Measurements from ENCODE around the gene NXNL1.
"Not testable (repeated sequence)": the region's sequence is repeated elsewhere in the genome, so short reads cannot be mapped to it uniquely, and the experiment has no call there.

NXNL1 gene

GRCh38 chr19:17460372-17461230 is at the start of gene NXNL1:
TSS of gene NXNL1 (minus strand) at chr19:17460926. CDS start at chr19:17460869, 57 bp downstream.
- no peak for ATAC-seq

GRCh38 chr19:17508558-17508933 is 47.8 kb upstream of the NXNL1 start:
- ATAC-seq = not testable (repeated sequence)

GRCh38 chr19:17506745-17507144 is 46.0 kb upstream of the NXNL1 start:
- ATAC-seq = no peak

GRCh38 chr19:17505223-17505622 is 44.5 kb upstream of the NXNL1 start:
- no peak for ATAC-seq

- ATAC-seq = no peak
Observed at GRCh38 chr19:17504456-17504855, 43.7 kb upstream of the NXNL1 start.

GRCh38 chr19:17504030-17504429 is 43.3 kb upstream of the NXNL1 start:
- ATAC-seq = no peak

GRCh38 chr19:17503240-17503639 is 42.5 kb upstream of the NXNL1 start:
- no peak for ATAC-seq

- no peak for ATAC-seq
Observed at GRCh38 chr19:17500447-17501198, 39.9 kb upstream of the NXNL1 start.

DNA sequence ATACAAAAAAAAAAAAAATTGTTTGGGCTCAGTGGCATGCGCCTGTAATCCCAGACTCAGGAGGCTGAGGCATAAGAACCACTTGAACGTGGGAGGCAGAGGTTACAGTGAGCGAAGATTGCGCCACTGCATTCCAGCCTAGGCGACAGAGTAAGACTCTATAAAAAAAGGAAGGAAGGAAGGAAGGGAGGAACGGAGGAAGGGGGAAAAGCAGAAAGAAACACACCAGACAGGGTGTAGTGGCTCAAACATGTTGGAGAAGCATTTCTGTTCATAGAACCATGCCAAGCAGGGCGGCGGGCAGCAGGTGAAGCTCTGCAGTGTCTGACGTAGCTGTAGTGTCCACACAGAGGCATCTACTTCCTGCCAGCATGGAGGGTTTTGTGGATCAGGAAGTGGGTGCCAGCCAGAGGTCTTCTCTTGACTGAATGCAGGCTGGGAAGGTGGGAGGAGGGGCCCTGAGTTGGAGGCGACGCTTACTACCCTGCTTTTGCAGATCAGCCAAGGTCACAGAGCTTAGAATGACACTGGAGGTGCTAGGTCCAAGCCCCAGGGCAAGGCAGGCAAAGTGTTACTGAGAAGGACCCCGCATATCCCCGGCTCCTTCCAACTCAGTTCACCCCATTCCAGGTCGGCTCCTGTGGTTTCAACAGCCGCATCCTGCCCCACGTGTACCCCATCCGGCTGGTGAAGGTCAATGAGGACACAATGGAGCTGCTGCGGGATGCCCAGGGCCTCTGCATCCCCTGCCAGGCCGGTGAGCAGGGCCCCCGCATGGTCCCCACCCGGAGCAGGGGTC is 39.1 kb upstream of the NXNL1 start:
- ATAC-seq = no peak

DNA sequence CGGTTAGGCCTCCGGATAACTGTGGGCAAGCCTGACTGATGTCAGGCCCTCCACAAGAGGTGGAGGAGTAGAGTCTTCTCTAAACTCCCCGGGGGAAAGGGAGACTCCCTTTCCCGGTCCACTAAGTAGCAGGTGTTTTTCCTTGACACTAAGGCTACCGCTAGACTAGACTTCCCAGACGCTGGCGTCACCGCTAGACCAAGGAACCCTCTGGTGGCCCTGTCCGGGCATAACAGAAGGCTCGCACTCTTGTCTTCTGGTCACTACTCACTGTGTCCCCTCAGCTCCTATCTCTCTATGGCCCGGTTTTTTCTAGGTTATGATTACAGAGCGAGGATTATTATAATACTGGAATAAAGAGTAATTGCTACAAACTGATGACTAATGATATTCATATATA is 38.3 kb upstream of the NXNL1 start:
- not testable (repeated sequence) for ATAC-seq

DNA sequence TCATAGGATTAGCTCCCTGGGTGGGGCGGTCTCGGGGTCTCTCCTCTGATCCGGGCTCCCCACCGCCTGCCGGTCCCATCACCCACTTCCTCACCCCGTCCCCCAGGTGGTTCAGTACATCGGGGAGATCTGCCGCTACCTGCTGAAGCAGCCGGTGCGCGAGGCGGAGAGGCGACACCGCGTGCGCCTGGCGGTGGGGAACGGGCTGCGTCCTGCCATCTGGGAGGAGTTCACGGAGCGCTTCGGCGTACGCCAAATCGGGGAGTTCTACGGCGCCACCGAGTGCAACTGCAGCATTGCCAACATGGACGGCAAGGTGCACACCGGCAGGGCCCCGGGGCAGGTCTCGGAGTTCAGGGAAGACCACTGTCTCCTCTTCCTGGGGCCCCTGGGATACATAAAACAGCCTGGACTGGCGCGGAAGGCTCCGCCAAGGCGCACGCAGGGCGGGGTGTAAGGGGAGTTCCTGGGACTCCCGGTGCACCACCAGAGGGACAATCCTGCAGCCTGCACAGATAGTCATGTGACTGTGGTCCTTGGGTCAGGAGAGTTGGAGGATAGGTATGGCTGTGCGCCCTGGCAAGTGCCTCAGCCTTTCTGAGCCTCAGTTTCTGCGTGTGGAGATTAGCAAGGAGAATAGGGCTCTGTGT is 36.5 kb upstream of the NXNL1 start:
- ATAC-seq = no peak

DNA sequence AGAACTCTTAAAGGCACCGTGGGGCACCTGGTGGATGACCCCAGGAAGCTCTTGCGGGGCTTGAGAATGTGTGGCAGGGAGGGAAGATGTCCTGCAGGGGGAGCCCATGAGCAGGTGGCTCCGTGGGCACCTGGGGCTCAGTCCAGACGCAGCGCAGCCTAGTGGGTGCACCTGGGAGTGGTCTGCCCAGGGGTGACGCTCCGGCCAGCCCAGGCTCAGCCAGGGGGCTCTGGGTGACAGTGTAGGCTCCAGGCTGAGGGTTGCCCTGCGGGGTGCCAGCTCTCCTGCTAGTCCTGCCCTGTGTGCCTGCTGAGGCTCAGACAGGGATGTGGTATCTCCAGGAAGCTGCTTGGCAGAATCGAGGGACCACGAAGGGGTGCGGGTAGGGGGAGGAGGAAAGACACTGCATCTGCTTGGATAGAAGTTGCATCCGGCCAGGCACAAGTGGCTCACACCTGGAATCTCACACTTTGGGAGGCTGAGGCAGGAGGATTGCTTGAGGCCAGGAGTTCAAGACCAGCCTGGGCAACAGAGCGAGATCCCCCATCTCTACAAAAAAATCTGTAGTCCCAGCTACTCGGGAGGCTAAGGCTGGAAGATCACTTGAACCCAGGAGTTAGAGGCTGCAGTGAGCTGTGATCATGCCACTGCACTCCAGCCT is 35.7 kb upstream of the NXNL1 start:
- ATAC-seq = peak; percentile 97 to 98

- no peak for ATAC-seq
Observed at GRCh38 chr19:17495639-17496296, 35.0 kb upstream of the NXNL1 start.

GRCh38 chr19:17491287-17491686 is 30.6 kb upstream of the NXNL1 start:
- ATAC-seq = no peak

GRCh38 chr19:17490411-17490810 is 29.7 kb upstream of the NXNL1 start:
- ATAC-seq = no peak

- ATAC-seq = no peak
Observed at GRCh38 chr19:17489392-17490030, 28.8 kb upstream of the NXNL1 start.

DNA sequence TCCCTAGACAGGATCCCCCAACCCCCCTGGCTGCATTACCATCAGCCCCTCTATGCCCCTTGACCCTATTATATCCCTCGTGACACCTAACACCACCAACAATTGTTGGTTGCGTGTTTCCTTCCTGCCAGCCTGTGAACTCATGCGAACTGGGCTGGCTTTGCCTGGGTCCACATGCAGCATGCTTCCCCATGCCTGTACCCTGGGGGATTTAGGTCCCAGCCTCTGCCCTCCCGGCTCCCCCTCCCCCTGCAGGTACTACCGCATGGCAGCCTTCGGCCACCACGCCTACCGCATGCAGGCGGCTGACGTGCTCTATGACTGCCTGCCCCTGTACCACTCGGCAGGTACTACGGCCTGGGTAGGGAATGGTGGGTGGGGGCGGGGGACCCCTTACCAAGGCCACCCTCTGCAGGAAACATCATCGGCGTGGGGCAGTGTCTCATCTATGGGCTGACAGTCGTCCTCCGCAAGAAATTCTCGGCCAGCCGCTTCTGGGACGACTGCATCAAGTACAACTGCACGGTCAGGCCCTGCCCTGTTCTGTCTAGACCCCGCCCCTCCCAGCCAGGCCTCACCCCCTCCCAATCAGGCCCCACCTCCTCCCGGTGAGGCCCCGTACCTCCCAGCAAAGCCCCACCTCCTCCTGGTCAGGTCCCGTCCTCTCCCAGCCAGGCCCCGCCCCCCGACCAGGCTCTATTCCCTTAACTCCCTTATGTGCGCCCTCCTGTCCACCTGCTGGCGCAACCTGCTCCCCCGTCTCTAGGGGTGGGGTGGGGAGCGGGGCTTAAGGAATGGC is 28.1 kb upstream of the NXNL1 start:
- ATAC-seq = peak; percentile 96

- no peak for ATAC-seq
Observed at GRCh38 chr19:17487284-17488121, 26.8 kb upstream of the NXNL1 start.
